Gastroesophageal sphincter (tissue), 4 donors: Measurements from ENCODE around the gene MRPL42. TPM values are rescaled to one million over a fixed set of nuclear protein-coding genes. Genes with fewer than 3 reads are reported as not detected.

Experiments used
- ATAC-seq: fragments of 150-250 bp; one replicate; pipeline ENCODE4 v1.9.1; 2016; ENCODE audit warnings: mild to moderate bottlenecking, moderate library complexity
- H3K27ac ChIP-seq, 4 donors: fragments of 200-600 bp; sonication (generic) in 3 of 4; 1 replicate in 3 of 4; 2 replicates in 1 of 4; pipeline ENCODE4 v1.5.1; 2016 to 2019
- H3K27me3 ChIP-seq: fragments of 200-600 bp; sonication (generic); one replicate; pipeline ENCODE4 v1.5.1; 2019
- H3K36me3 ChIP-seq, 2 donors: fragments of 200-600 bp; sonication (generic); one replicate each; pipeline ENCODE4 v1.5.1; 2019; ENCODE audit warnings: control low read depth in 1 of 2
- H3K4me1 ChIP-seq, 3 donors: fragments of 200-600 bp; sonication (generic); 1 replicate in 2 of 3; 2 replicates in 1 of 3; pipeline ENCODE4 v1.5.1; 2016 to 2019; ENCODE audit warnings: control low read depth in 2 of 3
- H3K4me3 ChIP-seq, 2 donors: fragments of 200-600 bp; sonication (generic); one replicate each; pipeline ENCODE4 v1.5.1; 2019; ENCODE audit warnings: mild to moderate bottlenecking in 1 of 2, moderate library complexity in 1 of 2
- H3K9me3 ChIP-seq, 3 donors: fragments of 200-600 bp; sonication (generic); one replicate each; pipeline ENCODE4 v1.5.1; 2017 to 2019; ENCODE audit warnings: control low read depth in 2 of 3
- EP300 ChIP-seq: sonication (generic); formaldehyde crosslinking; IDR thresholded peaks from one replicate; pipeline ENCODE4 v1.6.1; 2017; ENCODE audit warnings: antibody characterized with exemption, mild to moderate bottlenecking
- POLR2A ChIP-seq, 2 donors: fragments of 450-650 bp; IDR thresholded peaks; one replicate each; pipeline ENCODE4 v1.6.1; 2017; ENCODE audit warnings: antibody characterized with exemption in 2 of 2, mild to moderate bottlenecking in 2 of 2, moderate library complexity in 1 of 2
- POLR2AphosphoS5 ChIP-seq: sonication (generic); formaldehyde crosslinking; IDR thresholded peaks from one replicate; pipeline ENCODE4 v1.6.1; 2017; ENCODE audit warnings: antibody characterized with exemption
- WGBS, 2 donors: methylation state at CpG; one replicate each; pipeline ENCODE4 v1.1.5; 2018; ENCODE audit warnings: low coverage in 1 of 2; 5-methylcytosine and 5-hydroxymethylcytosine counted together
- total RNA-seq, 4 donors: library from RNA; depleted of rRNA; stranded (reverse); fragments of >200 nt; gene quantifications; one replicate each; pipeline ENCODE4 v1.1.0, GENCODE V29; 2016
- TF ChIP-seq, protein P1 (sequence below), 4 experiments: fragments of 200-600 bp in 2 of 4; fragments of 450-650 bp in 2 of 4; sonication (generic) in 1 of 4; IDR thresholded peaks; one replicate each; pipeline ENCODE4 v1.5.1; 2017 to 2019; ENCODE audit warnings: antibody characterized with exemption in 4 of 4, mild to moderate bottlenecking in 2 of 4, moderate library complexity in 2 of 4

Gene MRPL42
- total RNA-seq, 4 donors from 2014 or later: 40.3 to 52.9 (median 46.2) TPM

DNA sequence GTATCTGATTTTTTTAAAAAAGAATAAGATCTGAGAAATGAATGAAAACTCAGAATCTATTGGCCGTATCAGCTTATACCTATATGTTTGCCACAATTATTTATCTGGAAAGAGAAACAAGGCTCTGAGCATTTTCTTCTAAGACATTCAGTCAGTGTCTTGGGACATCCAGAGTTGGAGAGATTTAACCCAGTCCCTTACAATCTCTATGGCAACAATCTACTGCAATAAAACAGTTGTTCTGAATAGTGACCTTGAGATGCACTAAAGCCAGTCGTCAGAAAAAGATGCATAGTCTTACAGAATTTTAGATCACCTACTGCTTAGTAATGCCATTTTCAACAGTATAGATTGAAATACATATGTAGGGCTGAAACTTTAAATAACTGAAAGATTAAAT is 53.1 kb downstream of the MRPL42 start:
- ATAC-seq: no peak
- H3K27ac ChIP-seq: no peak overlapping the region
- no peak overlapping the region for H3K4me3 ChIP-seq
- no peaks in the 10 kb centered on the region for H3K9me3 ChIP-seq
- H3K4me1 ChIP-seq: no peaks in the 10 kb centered on the region
- no peak for TF ChIP-seq POLR2A (IDR thresholded peaks at IDR 0.05)
- TF ChIP-seq EP300: no peak
- TF ChIP-seq, protein P1, sequence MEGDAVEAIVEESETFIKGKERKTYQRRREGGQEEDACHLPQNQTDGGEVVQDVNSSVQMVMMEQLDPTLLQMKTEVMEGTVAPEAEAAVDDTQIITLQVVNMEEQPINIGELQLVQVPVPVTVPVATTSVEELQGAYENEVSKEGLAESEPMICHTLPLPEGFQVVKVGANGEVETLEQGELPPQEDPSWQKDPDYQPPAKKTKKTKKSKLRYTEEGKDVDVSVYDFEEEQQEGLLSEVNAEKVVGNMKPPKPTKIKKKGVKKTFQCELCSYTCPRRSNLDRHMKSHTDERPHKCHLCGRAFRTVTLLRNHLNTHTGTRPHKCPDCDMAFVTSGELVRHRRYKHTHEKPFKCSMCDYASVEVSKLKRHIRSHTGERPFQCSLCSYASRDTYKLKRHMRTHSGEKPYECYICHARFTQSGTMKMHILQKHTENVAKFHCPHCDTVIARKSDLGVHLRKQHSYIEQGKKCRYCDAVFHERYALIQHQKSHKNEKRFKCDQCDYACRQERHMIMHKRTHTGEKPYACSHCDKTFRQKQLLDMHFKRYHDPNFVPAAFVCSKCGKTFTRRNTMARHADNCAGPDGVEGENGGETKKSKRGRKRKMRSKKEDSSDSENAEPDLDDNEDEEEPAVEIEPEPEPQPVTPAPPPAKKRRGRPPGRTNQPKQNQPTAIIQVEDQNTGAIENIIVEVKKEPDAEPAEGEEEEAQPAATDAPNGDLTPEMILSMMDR (IDR thresholded peaks at IDR 0.05): no peak
- TF ChIP-seq POLR2AphosphoS5: no peak
- 60 to 69% methylated on average over 2 of the region's 2 CpGs for WGBS, 2 donors
- H3K36me3 ChIP-seq: no peaks in the 10 kb centered on the region
- no peaks in the 10 kb centered on the region for H3K27me3 ChIP-seq

DNA sequence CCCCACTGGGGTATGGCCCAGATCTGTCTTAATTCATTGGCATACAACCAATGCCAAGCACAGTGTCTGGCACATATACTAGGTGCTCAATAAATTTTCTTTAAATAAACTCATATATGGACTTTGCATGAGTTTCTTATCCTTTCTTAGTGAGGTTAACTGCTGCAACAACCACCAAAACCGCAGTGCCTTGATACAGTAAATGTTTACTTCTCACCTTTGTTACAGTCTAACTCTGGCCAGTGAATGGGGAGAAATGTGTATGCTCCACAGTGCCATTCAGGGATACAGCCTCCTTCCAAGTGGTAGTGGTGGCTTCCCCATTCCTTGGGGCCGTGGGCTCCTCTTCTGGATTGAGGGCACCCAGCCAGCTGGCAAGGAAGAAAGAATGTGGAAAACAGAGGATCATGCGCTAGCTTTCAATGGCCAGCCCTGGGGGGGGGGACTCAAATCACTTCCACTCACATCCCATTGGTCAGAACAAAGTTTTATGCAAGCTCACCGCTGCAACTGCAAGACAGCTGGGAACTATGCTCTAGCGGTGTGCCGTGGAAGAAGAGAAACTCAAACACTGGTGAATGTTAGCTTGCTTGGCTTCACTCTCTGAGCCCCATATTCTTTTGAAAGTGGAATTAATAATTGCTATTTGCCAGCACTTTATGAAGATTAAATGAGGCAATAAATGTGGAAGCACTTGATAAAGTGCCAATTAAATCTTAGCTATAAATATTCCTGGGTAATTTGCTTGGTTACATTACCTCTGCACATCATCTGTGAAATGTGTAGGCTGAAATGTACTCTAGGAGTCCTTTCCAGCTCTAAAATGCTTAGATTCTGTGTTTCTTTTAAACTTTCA is 54.1 kb downstream of the MRPL42 start:
- no peaks in the 10 kb centered on the region for H3K36me3 ChIP-seq
- no peaks in the 10 kb centered on the region for H3K4me1 ChIP-seq
- H3K27ac ChIP-seq: no peak overlapping the region
- no peaks in the 10 kb centered on the region for H3K27me3 ChIP-seq
- no peak for ATAC-seq
- H3K4me3 ChIP-seq: no peak overlapping the region
- WGBS, 2 donors: 61 to 84% methylated on average over 4 to 5 of the region's 6 CpGs
- no peaks in the 10 kb centered on the region for H3K9me3 ChIP-seq
- TF ChIP-seq POLR2A (IDR thresholded peaks at IDR 0.05): no peak
- no peak for TF ChIP-seq POLR2AphosphoS5
- no peak for TF ChIP-seq EP300

DNA sequence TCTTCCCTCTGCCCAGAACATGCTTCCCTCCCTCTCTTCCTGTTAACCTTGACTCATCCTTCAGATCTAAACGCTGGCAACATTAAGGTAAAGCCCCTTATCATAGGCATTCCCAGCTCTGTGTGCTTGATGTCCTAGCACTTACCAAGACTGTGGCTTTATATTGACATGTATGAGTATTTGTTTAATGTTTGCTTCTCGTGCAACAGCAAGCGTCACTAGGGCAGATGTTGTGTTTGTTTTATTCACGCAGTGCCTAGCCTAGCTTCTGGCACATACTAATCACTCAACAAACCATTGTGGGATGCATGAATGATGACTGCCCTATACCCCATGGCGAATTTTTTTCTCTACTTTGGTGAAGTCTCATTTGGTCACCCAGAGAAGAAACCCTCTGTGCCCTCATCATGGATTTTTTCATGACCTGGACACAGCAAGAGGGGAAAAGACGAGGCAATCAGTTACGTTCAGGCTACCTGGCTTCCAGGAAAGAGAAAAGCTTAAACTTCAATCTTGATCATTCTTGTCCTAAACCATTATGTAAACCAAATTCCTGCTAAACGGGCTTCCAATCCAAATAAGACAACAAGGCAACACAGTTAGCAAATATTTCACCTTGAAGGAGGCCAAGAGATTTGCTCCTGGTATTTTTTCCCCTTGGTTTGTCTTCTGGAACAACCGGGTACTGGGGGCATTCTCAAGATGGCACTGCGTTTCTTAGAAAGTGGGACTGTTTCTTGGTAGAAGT is 57.2 kb downstream of the MRPL42 start:
- Histone ChIP-seq H3K9me3 (no peaks in the 10 kb centered on the region), H3K4me1 (no peaks in the 10 kb centered on the region), H3K27ac (no peak overlapping the region), H3K27me3 (no peaks in the 10 kb centered on the region), H3K4me3 (no peak overlapping the region), H3K36me3 (no peaks in the 10 kb centered on the region)
- WGBS, 2 donors: 66 to 73% methylated on average over 4 to 10 of the region's 10 CpGs
- no peak for TF ChIP-seq EP300
- TF ChIP-seq, protein P1 (IDR thresholded peaks at IDR 0.05): no peak
- TF ChIP-seq POLR2A (IDR thresholded peaks at IDR 0.05): no peak
- no peak for TF ChIP-seq POLR2AphosphoS5
- ATAC-seq: no peak

DNA sequence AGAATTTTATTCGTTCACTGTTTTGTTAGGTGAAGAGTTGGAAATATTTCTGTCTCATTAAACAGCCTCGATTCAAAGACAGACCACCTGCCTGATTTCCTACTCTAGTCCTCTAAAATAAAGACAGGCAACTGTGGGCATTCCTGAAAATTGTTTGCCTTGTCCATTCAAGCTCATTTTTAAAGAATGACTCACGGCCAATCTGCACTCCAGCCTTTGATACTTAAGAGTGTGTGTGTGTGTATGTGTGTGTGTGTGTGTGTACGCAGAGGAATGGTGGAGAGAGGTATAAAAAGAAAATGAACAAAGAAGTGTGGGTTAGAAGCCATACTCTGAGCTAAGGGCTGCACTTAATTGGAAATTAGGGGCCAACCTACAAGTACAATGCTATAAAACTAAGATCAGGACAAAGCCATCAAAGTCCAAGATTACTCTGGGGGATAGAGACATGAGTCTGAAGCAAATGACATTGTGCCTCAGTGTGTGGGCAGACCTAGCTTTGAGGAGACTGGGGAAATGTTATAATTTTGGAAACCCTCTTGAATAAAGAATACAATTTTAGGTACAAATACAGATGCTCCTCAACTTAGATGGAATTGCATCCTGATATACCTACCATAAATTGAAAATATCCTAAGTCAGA is 59.6 kb downstream of the MRPL42 start:
- no peaks in the 10 kb centered on the region for H3K27me3 ChIP-seq
- H3K9me3 ChIP-seq: no peaks in the 10 kb centered on the region
- WGBS, 2 donors: 53 to 70% methylated on average over 3 to 4 of the region's 4 CpGs
- ATAC-seq: no peak
- H3K27ac ChIP-seq: no peak overlapping the region
- H3K36me3 ChIP-seq: no peaks in the 10 kb centered on the region
- TF ChIP-seq, protein P1 (IDR thresholded peaks at IDR 0.05): no peak
- TF ChIP-seq EP300 (no peak), POLR2A (IDR thresholded peaks at IDR 0.05) (no peak), POLR2AphosphoS5 (no peak)
- no peak overlapping the region for H3K4me3 ChIP-seq
- no peaks in the 10 kb centered on the region for H3K4me1 ChIP-seq

DNA sequence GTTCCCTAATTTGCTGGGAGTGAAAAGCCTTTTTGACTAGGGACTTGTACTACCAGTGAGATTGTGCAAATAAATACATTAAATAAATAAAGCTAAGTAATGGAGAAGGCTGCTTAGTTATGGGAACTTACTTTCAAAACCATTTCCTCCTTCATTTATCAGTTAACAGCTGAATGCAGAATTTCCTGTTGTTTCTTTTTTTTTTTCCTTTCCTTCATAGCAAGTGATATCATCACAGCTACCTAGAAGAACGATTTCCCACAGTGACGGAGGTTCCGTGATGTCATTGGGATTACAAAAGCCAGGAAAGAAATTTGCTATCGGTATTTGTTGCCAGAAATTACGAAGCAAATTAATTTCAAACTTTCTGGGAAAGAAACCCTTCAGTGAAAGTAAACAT is 63.0 kb downstream of the MRPL42 start:
- Histone ChIP-seq H3K4me3 (no peak overlapping the region), H3K27me3 (no peaks in the 10 kb centered on the region), H3K36me3 (no peaks in the 10 kb centered on the region), H3K4me1 (no peaks in the 10 kb centered on the region), H3K9me3 (no peaks in the 10 kb centered on the region), H3K27ac (no peak overlapping the region)
- no peak for ATAC-seq
- TF ChIP-seq POLR2AphosphoS5 (no peak), POLR2A (IDR thresholded peaks at IDR 0.05) (no peak), EP300 (no peak)
- TF ChIP-seq, protein P1 (IDR thresholded peaks at IDR 0.05): no peak
- WGBS, 2 donors: 42 to 71% methylated on average over 5 of the region's 5 CpGs
